Measurements from ENCODE around the gene RNF208.

Gene RNF208

GRCh38 chr9:137235424-137236237, 13.6 kb upstream of the RNF208 start:
- Histone ChIP-seq H3K27me3 (ENCODE audit: insufficient read depth, low read length, poor library complexity, severe bottlenecking) (no peaks in the 10 kb centered on the region), H3K9me2 (replicated peaks; ENCODE audit: low read depth, low read length) (no peaks in the 10 kb centered on the region), H3K9me3 (ENCODE audit: insufficient read depth, low read depth, low read length) (no peaks in the 10 kb centered on the region), H3K4me2 (ENCODE audit: low read depth, low read length, poor library complexity, severe bottlenecking) (peak overlapping the region; percentile 75), H3F3A (ENCODE audit: low read depth) (0 out of 2 replicates have a peak, but pooled peaks cover 6% of the 10 kb centered on the region), H3K36me3 (ENCODE audit: insufficient read depth, low read length) (no peaks in the 10 kb centered on the region), H2AFZ (ENCODE audit: low read length) (no peak overlapping the region), H3K4me3 (ENCODE audit: low read length, poor library complexity, severe bottlenecking) (no peak overlapping the region), H3K9ac (ENCODE audit: low read depth, low read length, poor library complexity, severe bottlenecking) (peak overlapping the region; percentile 38), H3K4me1 (ENCODE audit: insufficient read depth, low read length, poor library complexity, severe bottlenecking) (peaks cover 25% of the 10 kb centered on the region), H4K20me1 (ENCODE audit: insufficient read depth, low read length, poor library complexity, severe bottlenecking) (no peaks in the 10 kb centered on the region), H3K79me2 (ENCODE audit: insufficient read depth, low read length) (peaks cover 25% of the 10 kb centered on the region; the same call in 1 of the 2 replicates)
- TF ChIP-seq EZH2phosphoT487 (IDR thresholded peaks at IDR 0.05; ENCODE audit: borderline replicate concordance), result no peak
- TF ChIP-seq, protein P1, sequence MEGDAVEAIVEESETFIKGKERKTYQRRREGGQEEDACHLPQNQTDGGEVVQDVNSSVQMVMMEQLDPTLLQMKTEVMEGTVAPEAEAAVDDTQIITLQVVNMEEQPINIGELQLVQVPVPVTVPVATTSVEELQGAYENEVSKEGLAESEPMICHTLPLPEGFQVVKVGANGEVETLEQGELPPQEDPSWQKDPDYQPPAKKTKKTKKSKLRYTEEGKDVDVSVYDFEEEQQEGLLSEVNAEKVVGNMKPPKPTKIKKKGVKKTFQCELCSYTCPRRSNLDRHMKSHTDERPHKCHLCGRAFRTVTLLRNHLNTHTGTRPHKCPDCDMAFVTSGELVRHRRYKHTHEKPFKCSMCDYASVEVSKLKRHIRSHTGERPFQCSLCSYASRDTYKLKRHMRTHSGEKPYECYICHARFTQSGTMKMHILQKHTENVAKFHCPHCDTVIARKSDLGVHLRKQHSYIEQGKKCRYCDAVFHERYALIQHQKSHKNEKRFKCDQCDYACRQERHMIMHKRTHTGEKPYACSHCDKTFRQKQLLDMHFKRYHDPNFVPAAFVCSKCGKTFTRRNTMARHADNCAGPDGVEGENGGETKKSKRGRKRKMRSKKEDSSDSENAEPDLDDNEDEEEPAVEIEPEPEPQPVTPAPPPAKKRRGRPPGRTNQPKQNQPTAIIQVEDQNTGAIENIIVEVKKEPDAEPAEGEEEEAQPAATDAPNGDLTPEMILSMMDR (conservative IDR thresholded peaks at IDR 0.05; ENCODE audit: low read length), result no peak

DNA sequence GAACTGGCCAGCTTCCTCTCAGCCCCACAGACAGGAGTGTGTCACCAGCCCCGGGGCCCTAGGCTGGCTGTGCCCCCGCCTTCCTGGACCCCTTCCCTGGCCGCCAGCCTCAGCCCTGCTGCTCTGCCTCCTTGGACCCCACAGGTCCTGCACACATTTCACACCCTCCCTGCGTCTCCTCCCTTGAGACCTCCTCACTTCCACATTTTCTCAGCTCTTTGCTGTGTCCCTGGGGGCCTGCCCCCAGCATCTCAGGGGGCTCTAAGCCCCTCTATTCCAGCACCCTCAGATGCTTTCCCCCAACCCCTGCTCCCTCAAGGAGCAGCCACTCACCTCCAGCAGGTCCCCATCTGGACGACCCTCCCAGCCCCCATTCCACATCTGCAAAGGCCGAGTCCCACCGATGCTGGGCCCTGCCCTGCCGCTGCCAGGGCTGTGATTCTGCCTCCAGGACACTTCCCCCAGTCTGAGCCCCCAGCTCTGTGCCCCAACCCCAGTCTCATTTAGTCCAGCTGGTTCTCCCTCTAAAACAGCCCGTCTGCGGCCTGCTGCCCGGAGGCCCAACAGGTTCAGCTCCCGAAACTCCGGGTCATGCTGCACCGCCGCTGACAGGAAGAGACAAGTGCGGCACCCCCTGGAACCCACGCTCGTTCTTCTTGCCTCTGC, 12.9 kb upstream of the RNF208 start:
- no peak overlapping the region for H3K4me2 ChIP-seq (ENCODE audit: low read depth, low read length, poor library complexity, severe bottlenecking)
- H3K36me3 ChIP-seq (ENCODE audit: insufficient read depth, low read length), result no peaks in the 10 kb centered on the region
- TF ChIP-seq, protein P1 (conservative IDR thresholded peaks at IDR 0.05; ENCODE audit: low read length), result no peak
- no peak for TF ChIP-seq EZH2phosphoT487 (IDR thresholded peaks at IDR 0.05; ENCODE audit: borderline replicate concordance)
- H3K79me2 ChIP-seq (ENCODE audit: insufficient read depth, low read length), result peaks cover 25% of the 10 kb centered on the region; the same call in 1 of the 2 replicates
- no peak overlapping the region for H3K4me3 ChIP-seq (ENCODE audit: low read length, poor library complexity, severe bottlenecking)
- no peaks in the 10 kb centered on the region for H3K9me3 ChIP-seq (ENCODE audit: insufficient read depth, low read depth, low read length)
- H3K4me1 ChIP-seq (ENCODE audit: insufficient read depth, low read length, poor library complexity, severe bottlenecking), result peaks cover 25% of the 10 kb centered on the region
- H3F3A ChIP-seq (ENCODE audit: low read depth), result 0 out of 2 replicates have a peak, but pooled peaks cover 1% of the 10 kb centered on the region
- H4K20me1 ChIP-seq (ENCODE audit: insufficient read depth, low read length, poor library complexity, severe bottlenecking), result no peaks in the 10 kb centered on the region
- no peak overlapping the region for H2AFZ ChIP-seq (ENCODE audit: low read length)
- no peaks in the 10 kb centered on the region for H3K27me3 ChIP-seq (ENCODE audit: insufficient read depth, low read length, poor library complexity, severe bottlenecking)
- no peak overlapping the region for H3K9ac ChIP-seq (ENCODE audit: low read depth, low read length, poor library complexity, severe bottlenecking)
- no peaks in the 10 kb centered on the region for H3K9me2 ChIP-seq (replicated peaks; ENCODE audit: low read depth, low read length)

DNA sequence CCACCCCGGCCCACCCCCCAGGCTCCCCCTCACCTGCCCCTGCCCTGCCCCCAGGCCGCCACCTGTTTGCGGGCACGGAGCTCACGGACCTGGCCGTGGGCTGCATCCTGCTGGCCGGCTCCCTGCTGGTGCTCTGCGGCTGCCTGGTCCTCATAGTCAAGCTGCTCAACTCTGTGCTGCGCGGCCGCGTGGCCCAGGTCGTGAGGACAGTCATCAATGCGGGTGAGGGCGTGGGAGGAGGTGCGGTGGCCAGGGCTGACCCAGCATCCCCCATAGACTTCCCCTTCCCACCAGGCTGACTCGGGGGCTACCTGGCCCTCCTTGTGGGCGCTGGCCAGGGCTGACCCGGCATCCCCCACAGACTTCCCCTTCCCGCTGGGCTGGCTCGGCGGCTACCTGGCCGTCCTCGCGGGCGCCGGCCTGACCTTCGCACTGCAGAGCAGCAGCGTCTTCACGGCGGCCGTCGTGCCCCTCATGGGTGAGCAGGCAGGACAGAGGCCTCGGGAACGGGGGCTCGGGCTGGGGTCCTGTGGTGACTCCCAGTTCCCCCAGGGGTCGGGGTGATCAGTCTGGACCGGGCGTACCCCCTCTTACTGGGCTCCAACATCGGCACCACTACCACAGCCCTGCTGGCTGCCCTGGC, 12.1 kb upstream of the RNF208 start:
- no peaks in the 10 kb centered on the region for H4K20me1 ChIP-seq (ENCODE audit: insufficient read depth, low read length, poor library complexity, severe bottlenecking)
- no peaks in the 10 kb centered on the region for H3K9me3 ChIP-seq (ENCODE audit: insufficient read depth, low read depth, low read length)
- H3K27me3 ChIP-seq (ENCODE audit: insufficient read depth, low read length, poor library complexity, severe bottlenecking), result no peaks in the 10 kb centered on the region
- H3F3A ChIP-seq (ENCODE audit: low read depth), result no peaks in the 10 kb centered on the region
- H3K9ac ChIP-seq (ENCODE audit: low read depth, low read length, poor library complexity, severe bottlenecking), result no peak overlapping the region
- no peak overlapping the region for H3K4me3 ChIP-seq (ENCODE audit: low read length, poor library complexity, severe bottlenecking)
- peaks cover 25% of the 10 kb centered on the region for H3K4me1 ChIP-seq (ENCODE audit: insufficient read depth, low read length, poor library complexity, severe bottlenecking)
- H3K36me3 ChIP-seq (ENCODE audit: insufficient read depth, low read length), result no peaks in the 10 kb centered on the region
- H3K79me2 ChIP-seq (ENCODE audit: insufficient read depth, low read length), result peaks cover 18% of the 10 kb centered on the region; the same call in 1 of the 2 replicates
- TF ChIP-seq, protein P1 (conservative IDR thresholded peaks at IDR 0.05; ENCODE audit: low read length), result no peak
- no peak for TF ChIP-seq EZH2phosphoT487 (IDR thresholded peaks at IDR 0.05; ENCODE audit: borderline replicate concordance)
- no peak overlapping the region for H2AFZ ChIP-seq (ENCODE audit: low read length)
- no peak overlapping the region for H3K4me2 ChIP-seq (ENCODE audit: low read depth, low read length, poor library complexity, severe bottlenecking)
- H3K9me2 ChIP-seq (replicated peaks; ENCODE audit: low read depth, low read length), result no peaks in the 10 kb centered on the region
